ENCODE data around the gene ST8SIA3. TPM values are rescaled to one million over a fixed set of nuclear protein-coding genes. Genes with fewer than 3 reads are reported as not detected.

Gene ST8SIA3
- total RNA-seq, 1 experiment from 2014 or later, result 1.9 TPM

GRCh38 chr18:57343833-57344232 lies 8.5 kb upstream of the ST8SIA3 start:
- Histone ChIP-seq H3K79me2 (ENCODE audit: insufficient read depth, low read length) (no peaks in the 10 kb centered on the region), H3K18ac (ENCODE audit: insufficient read length, low read depth, low read length) (no peak overlapping the region), H2BK120ac (ENCODE audit: low read depth, low read length, poor library complexity, severe bottlenecking) (no peak overlapping the region), H3K56ac (ENCODE audit: insufficient read length, low read depth, low read length) (no peak overlapping the region), H3K4ac (ENCODE audit: low read depth, low read length) (no peak overlapping the region), H3T11ph (ENCODE audit: low read length) (no peak overlapping the region), H2BK5ac (ENCODE audit: insufficient read length, low read length) (no peak overlapping the region), H3K79me1 (ENCODE audit: insufficient read depth, low read depth, low read length, poor library complexity, severe bottlenecking) (no peaks in the 10 kb centered on the region), H3K9me3 (ENCODE audit: control insufficient read depth, low read depth, low read length) (no peaks in the 10 kb centered on the region), H3K4me1 (ENCODE audit: insufficient read depth, low read length) (no peaks in the 10 kb centered on the region), H3K4me2 (ENCODE audit: insufficient read depth, insufficient read length, low read length) (no peak overlapping the region), H2AFZ (ENCODE audit: low read length) (no peak overlapping the region), H3K23ac (ENCODE audit: insufficient read length, low read depth, low read length) (no peak overlapping the region), H2BK12ac (ENCODE audit: insufficient read length, low read depth, low read length) (no peak overlapping the region), H4K8ac (replicated peaks; ENCODE audit: insufficient read length, low read depth, low read length) (no peak overlapping the region), H3K14ac (ENCODE audit: insufficient read depth, low read length) (no peak overlapping the region), H3K27ac (ENCODE audit: insufficient read length, low read depth, low read length) (no peak overlapping the region), H3K27me3 (ENCODE audit: insufficient read depth, low read length) (no peaks in the 10 kb centered on the region), H3K9ac (ENCODE audit: extremely low read depth, insufficient read length, low read length) (no peak overlapping the region), H2AK5ac (ENCODE audit: insufficient read length, low read length) (no peak overlapping the region), H4K20me1 (ENCODE audit: control insufficient read depth, insufficient read depth, insufficient read length) (no peaks in the 10 kb centered on the region), H2BK15ac (ENCODE audit: low read depth, low read length) (no peak overlapping the region), H4K91ac (ENCODE audit: insufficient read length, low read depth, low read length) (no peak overlapping the region), H2BK20ac (ENCODE audit: low read depth, low read length, poor library complexity, severe bottlenecking) (no peak overlapping the region), H4K5ac (ENCODE audit: insufficient read length, low read depth, low read length) (no peak overlapping the region), H3K23me2 (ENCODE audit: insufficient read length, low read depth, low read length, poor library complexity, severe bottlenecking) (no peaks in the 10 kb centered on the region)
- Mint-ChIP-seq H3K27ac (no peak overlapping the region), H3K4me3 (no peak overlapping the region), H3K9me3 (no peaks in the 10 kb centered on the region), H3K27me3 (ENCODE audit: low read depth) (peaks cover 25% of the 10 kb centered on the region), H3K36me3 (ENCODE audit: insufficient read depth in 1 of 3, low read depth in 3 of 3) (no peaks in the 10 kb centered on the region), H3K4me1 (peaks cover 7 to 9% of the 10 kb centered on the region in 2 experiments)
- no peak for DNase-seq
- no peak for TF ChIP-seq CTCF (conservative IDR thresholded peaks at IDR 0.05)
- no CpG with 5 or more reads among the region's 1 CpG for WGBS (ENCODE audit: extremely low coverage, insufficient read length, low lambda C conversion rate)

All from H9 (cell line).